Activated naive CD8-positive, alpha-beta T cell (primary cell): ENCODE data around the gene GIPC2.
A peak's percentile ranks its signal among the peaks of the same experiment; 100 is the strongest.
"Not testable (repeated sequence)": the region's sequence is repeated elsewhere in the genome, so short reads cannot be mapped to it uniquely, and the experiment has no call there.

Source experiments
- H3K27ac Mint-ChIP-seq: one replicate; pipeline ENCODE4 v1.8.0; 2021; ENCODE audit warnings: mixed read lengths
- H3K27me3 Mint-ChIP-seq: one replicate; pipeline ENCODE4 v1.8.0; 2021; ENCODE audit warnings: mixed read lengths
- H3K36me3 Mint-ChIP-seq: one replicate; pipeline ENCODE4 v1.8.0; 2021; ENCODE audit warnings: mixed read lengths
- H3K4me1 Mint-ChIP-seq: one replicate; pipeline ENCODE4 v1.8.0; 2021; ENCODE audit warnings: low read depth, mixed read lengths
- H3K4me3 Mint-ChIP-seq: one replicate; pipeline ENCODE4 v1.8.0; 2021; ENCODE audit warnings: mild to moderate bottlenecking, mixed read lengths
- H3K9me3 Mint-ChIP-seq: one replicate; pipeline ENCODE4 v1.8.0; 2021; ENCODE audit warnings: low read depth, mixed read lengths

GIPC2 gene

GRCh38 chr1:78045926-78046778 lies at the start of gene GIPC2:
GIPC2 (plus strand) TSS chr1:78045966; CDS start chr1:78046095, 129 bp downstream.
- Mint-ChIP-seq H3K9me3 (no peaks in the 10 kb centered on the region), H3K27ac (no peak within 1 kb of the TSS), H3K4me1 (peaks cover 29% of the 10 kb centered on the region), H3K27me3 (peaks cover 31% of the 10 kb centered on the region), H3K4me3 (peak within 1 kb of the TSS; percentile 83), H3K36me3 (peaks cover 2% of the 10 kb centered on the region)

- H3K36me3 Mint-ChIP-seq: peaks cover 4% of the 10 kb centered on the region
These were observed 49.0 kb upstream of the GIPC2 start for GRCh38 chr1:77996734-77997133.

GRCh38 chr1:78000536-78000935 lies 45.2 kb upstream of the GIPC2 start:
- peaks cover 30% of the 10 kb centered on the region for H3K4me1 Mint-ChIP-seq
- H3K27me3 Mint-ChIP-seq, H3K27ac Mint-ChIP-seq: not testable (repeated sequence)

More at GRCh38 chr1:77996734-77997133, 49.0 kb upstream of the GIPC2 start:
- H3K4me1 Mint-ChIP-seq: peaks cover 6% of the 10 kb centered on the region
- H3K4me3 Mint-ChIP-seq: no peak overlapping the region
- H3K9me3 Mint-ChIP-seq: no peaks in the 10 kb centered on the region
- H3K27me3 Mint-ChIP-seq: no peaks in the 10 kb centered on the region
- no peak overlapping the region for H3K27ac Mint-ChIP-seq

GRCh38 chr1:78003070-78003746 lies 42.6 kb upstream of the GIPC2 start:
- Mint-ChIP-seq H3K4me1 (peaks cover 49% of the 10 kb centered on the region), H3K36me3 (no peaks in the 10 kb centered on the region), H3K27ac (peak overlapping the region; percentile 82), H3K9me3 (no peaks in the 10 kb centered on the region), H3K4me3 (peak overlapping the region; percentile 65), H3K27me3 (no peaks in the 10 kb centered on the region)

More at GRCh38 chr1:78000536-78000935, 45.2 kb upstream of the GIPC2 start:
- not testable (repeated sequence) for H3K9me3 Mint-ChIP-seq, H3K36me3 Mint-ChIP-seq, H3K4me3 Mint-ChIP-seq

GRCh38 chr1:78003882-78004718 lies 41.7 kb upstream of the GIPC2 start:
- Mint-ChIP-seq H3K27ac (peak overlapping the region; percentile 100), H3K36me3 (no peaks in the 10 kb centered on the region), H3K4me1 (peaks cover 54% of the 10 kb centered on the region), H3K4me3 (peak overlapping the region; percentile 94), H3K9me3 (no peaks in the 10 kb centered on the region), H3K27me3 (no peaks in the 10 kb centered on the region)

GRCh38 chr1:78004719-78005447 lies 40.9 kb upstream of the GIPC2 start, which contains the start of gene DNAJB4:
DNAJB4 (plus strand) TSS chr1:78004939; CDS start chr1:78005111, 172 bp downstream.
- peak within 1 kb of the TSS; percentile 100 for H3K27ac Mint-ChIP-seq
- peak within 1 kb of the TSS; percentile 94 for H3K4me3 Mint-ChIP-seq
- no peaks in the 10 kb centered on the region for H3K9me3 Mint-ChIP-seq
- H3K4me1 Mint-ChIP-seq: peaks cover 55% of the 10 kb centered on the region
- H3K27me3 Mint-ChIP-seq: no peaks in the 10 kb centered on the region
- H3K36me3 Mint-ChIP-seq: no peaks in the 10 kb centered on the region

GRCh38 chr1:78005448-78005722 lies 40.4 kb upstream of the GIPC2 start:
- no peaks in the 10 kb centered on the region for H3K9me3 Mint-ChIP-seq
- H3K27ac Mint-ChIP-seq: peak overlapping the region; percentile 100
- H3K4me3 Mint-ChIP-seq: peak overlapping the region; percentile 94
- H3K27me3 Mint-ChIP-seq: no peaks in the 10 kb centered on the region
- H3K4me1 Mint-ChIP-seq: peaks cover 58% of the 10 kb centered on the region
- H3K36me3 Mint-ChIP-seq: no peaks in the 10 kb centered on the region

GRCh38 chr1:78005755-78006154 lies 40.0 kb upstream of the GIPC2 start:
- Mint-ChIP-seq H3K9me3 (no peaks in the 10 kb centered on the region), H3K36me3 (no peaks in the 10 kb centered on the region), H3K4me1 (peaks cover 61% of the 10 kb centered on the region), H3K4me3 (peak overlapping the region; percentile 94), H3K27me3 (no peaks in the 10 kb centered on the region), H3K27ac (peak overlapping the region; percentile 100)

- Mint-ChIP-seq H3K4me3 (peak overlapping the region; percentile 94), H3K27me3 (no peaks in the 10 kb centered on the region), H3K4me1 (peaks cover 65% of the 10 kb centered on the region), H3K9me3 (no peaks in the 10 kb centered on the region), H3K27ac (no peak overlapping the region), H3K36me3 (no peaks in the 10 kb centered on the region)
These were observed 39.2 kb upstream of the GIPC2 start for GRCh38 chr1:78006521-78006920.

- Mint-ChIP-seq H3K27ac (no peak overlapping the region), H3K9me3 (no peaks in the 10 kb centered on the region), H3K4me3 (peak overlapping the region; percentile 58), H3K36me3 (no peaks in the 10 kb centered on the region), H3K4me1 (peaks cover 60% of the 10 kb centered on the region), H3K27me3 (no peaks in the 10 kb centered on the region)
These were observed 38.0 kb upstream of the GIPC2 start for GRCh38 chr1:78007677-78008341.

- H3K4me3 Mint-ChIP-seq: no peak overlapping the region
- H3K4me1 Mint-ChIP-seq: peaks cover 49% of the 10 kb centered on the region
These were observed 36.5 kb upstream of the GIPC2 start for GRCh38 chr1:78009276-78009675.

GRCh38 chr1:78009836-78010235 lies 35.9 kb upstream of the GIPC2 start:
- H3K4me3 Mint-ChIP-seq: no peak overlapping the region
- no peak overlapping the region for H3K27ac Mint-ChIP-seq
- H3K9me3 Mint-ChIP-seq: no peaks in the 10 kb centered on the region
- H3K27me3 Mint-ChIP-seq: no peaks in the 10 kb centered on the region
- peaks cover 6% of the 10 kb centered on the region for H3K36me3 Mint-ChIP-seq
- H3K4me1 Mint-ChIP-seq: peaks cover 44% of the 10 kb centered on the region

More at GRCh38 chr1:78009276-78009675, 36.5 kb upstream of the GIPC2 start:
- Mint-ChIP-seq H3K27me3 (no peaks in the 10 kb centered on the region), H3K9me3 (no peaks in the 10 kb centered on the region), H3K27ac (no peak overlapping the region), H3K36me3 (peaks cover 6% of the 10 kb centered on the region)

- peaks cover 8% of the 10 kb centered on the region for H3K36me3 Mint-ChIP-seq
- no peak overlapping the region for H3K27ac Mint-ChIP-seq
- H3K4me1 Mint-ChIP-seq: peaks cover 38% of the 10 kb centered on the region
- H3K9me3 Mint-ChIP-seq: no peaks in the 10 kb centered on the region
- H3K27me3 Mint-ChIP-seq: no peaks in the 10 kb centered on the region
- no peak overlapping the region for H3K4me3 Mint-ChIP-seq
These were observed 34.7 kb upstream of the GIPC2 start for GRCh38 chr1:78011050-78011449.

- H3K4me3 Mint-ChIP-seq: no peak overlapping the region
- H3K4me1 Mint-ChIP-seq: peaks cover 9% of the 10 kb centered on the region
- H3K9me3 Mint-ChIP-seq: no peaks in the 10 kb centered on the region
- no peaks in the 10 kb centered on the region for H3K27me3 Mint-ChIP-seq
- H3K27ac Mint-ChIP-seq: no peak overlapping the region
- peaks cover 8% of the 10 kb centered on the region for H3K36me3 Mint-ChIP-seq
These were observed 30.6 kb upstream of the GIPC2 start for GRCh38 chr1:78015148-78015547.
